Nephron progenitor cell (in vitro differentiated cells): ENCODE data around the gene CEP131.
"Not testable (repeated sequence)": the region's sequence is repeated elsewhere in the genome, so short reads cannot be mapped to it uniquely, and the experiment has no call there.

Experiments used
- DNase-seq: peaks from one replicate; pipeline ENCODE4 v3.0.0; 2021
- H3K27ac Mint-ChIP-seq: 2 replicates; pipeline ENCODE4 v1.8.0; 2021; ENCODE audit warnings: mild to moderate bottlenecking, moderate library complexity, mixed read lengths
- H3K27me3 Mint-ChIP-seq: 2 replicates; pipeline ENCODE4 v1.8.0; 2021; ENCODE audit warnings: mild to moderate bottlenecking, low read depth, mixed read lengths; ENCODE audit not compliant: poor library complexity
- H3K36me3 Mint-ChIP-seq: 2 replicates; pipeline ENCODE4 v1.8.0; 2021; ENCODE audit warnings: low read depth, mixed read lengths
- H3K4me1 Mint-ChIP-seq: 2 replicates; pipeline ENCODE4 v1.8.0; 2021; ENCODE audit warnings: mixed read lengths
- H3K4me3 Mint-ChIP-seq: 2 replicates; pipeline ENCODE4 v1.8.0; 2021; ENCODE audit warnings: mild to moderate bottlenecking, moderate library complexity, mixed read lengths
- H3K9me3 Mint-ChIP-seq: 2 replicates; pipeline ENCODE4 v1.8.0; 2021; ENCODE audit warnings: mild to moderate bottlenecking, moderate library complexity, mixed read lengths
- TF ChIP-seq, protein P1 (sequence below): fragments of 200-600 bp; sonication (generic); IDR thresholded peaks from 2 replicates; pipeline ENCODE4 v1.5.0; 2021; ENCODE audit warnings: antibody characterized with exemption

Gene CEP131

DNA sequence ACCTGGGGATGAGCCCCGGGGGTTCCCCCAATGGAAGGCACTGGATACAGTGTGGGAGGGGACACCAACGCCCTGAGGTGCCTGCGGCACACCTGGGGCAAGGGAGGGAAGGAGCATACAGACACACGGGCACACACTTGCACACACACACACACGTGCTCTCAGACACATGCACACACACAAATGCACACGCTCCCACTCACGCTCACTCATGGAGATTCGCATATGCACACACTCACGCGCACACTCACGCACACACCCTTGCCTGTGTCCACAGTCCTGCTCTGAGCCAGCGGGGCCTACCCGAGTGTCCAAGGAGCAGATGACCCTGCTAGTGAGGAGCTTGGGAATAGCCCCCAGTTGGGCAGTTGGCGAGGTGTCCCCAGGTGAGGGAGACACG, 74.2 kb downstream of the CEP131 start:
- Mint-ChIP-seq H3K4me3 (no peak overlapping the region), H3K27me3 (peaks cover 26% of the 10 kb centered on the region), H3K4me1 (no peaks in the 10 kb centered on the region), H3K27ac (peak overlapping the region; percentile 45), H3K9me3 (no peaks in the 10 kb centered on the region), H3K36me3 (no peaks in the 10 kb centered on the region)
- TF ChIP-seq, protein P1, sequence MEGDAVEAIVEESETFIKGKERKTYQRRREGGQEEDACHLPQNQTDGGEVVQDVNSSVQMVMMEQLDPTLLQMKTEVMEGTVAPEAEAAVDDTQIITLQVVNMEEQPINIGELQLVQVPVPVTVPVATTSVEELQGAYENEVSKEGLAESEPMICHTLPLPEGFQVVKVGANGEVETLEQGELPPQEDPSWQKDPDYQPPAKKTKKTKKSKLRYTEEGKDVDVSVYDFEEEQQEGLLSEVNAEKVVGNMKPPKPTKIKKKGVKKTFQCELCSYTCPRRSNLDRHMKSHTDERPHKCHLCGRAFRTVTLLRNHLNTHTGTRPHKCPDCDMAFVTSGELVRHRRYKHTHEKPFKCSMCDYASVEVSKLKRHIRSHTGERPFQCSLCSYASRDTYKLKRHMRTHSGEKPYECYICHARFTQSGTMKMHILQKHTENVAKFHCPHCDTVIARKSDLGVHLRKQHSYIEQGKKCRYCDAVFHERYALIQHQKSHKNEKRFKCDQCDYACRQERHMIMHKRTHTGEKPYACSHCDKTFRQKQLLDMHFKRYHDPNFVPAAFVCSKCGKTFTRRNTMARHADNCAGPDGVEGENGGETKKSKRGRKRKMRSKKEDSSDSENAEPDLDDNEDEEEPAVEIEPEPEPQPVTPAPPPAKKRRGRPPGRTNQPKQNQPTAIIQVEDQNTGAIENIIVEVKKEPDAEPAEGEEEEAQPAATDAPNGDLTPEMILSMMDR = no peak
- DNase-seq = no peak

DNA sequence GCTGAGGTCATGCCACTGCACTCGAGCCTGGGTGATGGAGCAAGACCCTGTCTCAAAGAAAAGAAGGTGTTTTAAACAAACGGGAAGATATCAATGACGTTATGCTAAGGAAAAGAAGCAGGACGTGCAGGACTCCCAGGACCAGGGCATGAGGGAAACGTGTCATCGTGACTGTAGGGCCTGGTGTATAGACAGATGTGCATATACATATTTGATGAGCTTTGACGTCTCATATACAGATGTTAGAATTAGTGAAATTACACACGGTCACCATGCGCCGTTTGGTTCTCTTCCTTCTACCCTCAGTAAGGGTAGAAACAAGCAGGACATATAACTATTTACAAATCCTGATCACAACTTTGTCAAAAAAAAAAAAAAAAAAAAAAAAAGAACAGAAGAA, 75.1 kb downstream of the CEP131 start:
- no peak overlapping the region for H3K27ac Mint-ChIP-seq
- TF ChIP-seq, protein P1 = no peak
- H3K27me3 Mint-ChIP-seq = peaks cover 19% of the 10 kb centered on the region
- H3K4me3 Mint-ChIP-seq = no peak overlapping the region
- DNase-seq = no peak
- no peaks in the 10 kb centered on the region for H3K4me1 Mint-ChIP-seq
- no peaks in the 10 kb centered on the region for H3K9me3 Mint-ChIP-seq
- no peaks in the 10 kb centered on the region for H3K36me3 Mint-ChIP-seq

DNA sequence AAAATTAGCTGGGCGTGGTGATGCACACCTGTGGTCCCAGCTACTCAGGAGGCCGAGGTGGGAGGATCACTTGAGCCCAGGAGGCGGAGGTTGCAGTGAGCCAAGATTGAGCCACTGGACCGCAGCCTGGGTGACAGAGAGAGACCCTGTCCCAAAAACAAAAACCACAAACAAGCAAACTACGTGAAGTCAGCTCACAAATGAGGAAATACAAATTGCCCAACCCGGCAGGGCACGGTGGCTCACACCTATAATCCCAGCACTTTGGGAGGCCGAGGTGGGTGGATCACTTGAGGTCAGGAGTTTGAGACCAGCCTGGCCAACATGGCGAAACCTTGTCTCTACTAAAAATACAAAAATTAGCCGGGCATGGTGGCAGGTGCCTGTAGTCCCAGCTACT, 76.6 kb downstream of the CEP131 start:
- peaks cover 13% of the 10 kb centered on the region for H3K27me3 Mint-ChIP-seq
- not testable (repeated sequence) for H3K4me3 Mint-ChIP-seq, H3K4me1 Mint-ChIP-seq, DNase-seq, H3K9me3 Mint-ChIP-seq, H3K27ac Mint-ChIP-seq, H3K36me3 Mint-ChIP-seq

DNA sequence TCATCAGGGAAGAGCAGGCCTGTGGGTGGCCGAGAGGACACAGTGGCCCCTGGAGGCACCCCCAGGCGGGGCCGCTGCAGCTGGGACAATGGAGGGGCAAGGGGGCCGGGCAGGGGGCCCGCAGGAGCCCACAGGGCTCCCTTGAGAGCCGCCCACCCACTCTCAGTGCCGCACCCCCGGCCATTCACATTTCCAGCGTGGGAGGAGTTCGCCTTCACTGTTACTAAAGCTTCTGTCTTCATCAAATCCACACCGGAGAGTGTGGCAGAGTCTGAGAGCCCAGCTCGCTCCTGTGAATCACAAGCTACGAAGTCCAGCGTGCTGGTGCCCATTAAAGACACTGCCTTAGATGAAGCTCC, 78.4 kb downstream of the CEP131 start:
- Mint-ChIP-seq H3K36me3 (no peaks in the 10 kb centered on the region), H3K9me3 (no peaks in the 10 kb centered on the region), H3K4me3 (no peak overlapping the region), H3K27me3 (peaks cover 13% of the 10 kb centered on the region), H3K4me1 (peaks cover 6% of the 10 kb centered on the region), H3K27ac (no peak overlapping the region)
- DNase-seq = no peak
- TF ChIP-seq, protein P1 = no peak

DNA sequence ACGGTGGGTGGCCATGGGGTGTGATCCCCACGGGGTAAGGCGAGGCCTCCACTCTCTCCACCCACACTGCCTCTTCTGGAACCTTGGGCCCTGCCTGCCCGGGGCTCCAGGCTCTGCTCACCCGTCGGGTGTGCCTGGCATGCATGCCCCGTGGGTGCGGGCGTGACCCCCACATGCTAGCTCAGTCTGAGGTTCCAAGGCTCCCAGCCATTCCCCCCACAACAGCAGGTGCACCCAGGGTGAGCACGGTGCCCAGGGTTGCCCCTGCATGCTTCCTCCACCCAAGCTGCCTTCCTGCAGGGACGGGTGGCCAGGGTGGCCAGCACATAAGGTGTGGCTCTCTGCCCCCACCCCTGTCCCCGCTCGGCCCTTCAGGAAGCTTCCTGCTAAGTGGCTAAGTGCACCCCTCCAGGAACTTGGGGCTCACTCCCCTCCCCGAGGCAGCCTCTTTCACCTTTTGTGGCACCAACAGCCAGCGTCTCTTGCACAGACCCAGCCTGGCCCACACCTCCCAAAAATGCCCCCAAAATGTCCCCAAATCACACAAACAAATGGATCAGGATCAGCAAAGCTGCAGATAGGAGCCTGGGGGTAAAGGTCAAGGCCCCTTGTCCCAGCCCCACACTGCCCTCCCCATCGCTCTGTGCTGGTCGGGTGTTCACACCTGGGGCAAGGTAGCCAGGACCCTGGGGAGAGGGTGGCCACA, 78.9 kb downstream of the CEP131 start:
- TF ChIP-seq, protein P1 = no peak
- DNase-seq = no peak
- Mint-ChIP-seq H3K4me3 (no peak overlapping the region), H3K4me1 (peaks cover 6% of the 10 kb centered on the region), H3K27me3 (peaks cover 17% of the 10 kb centered on the region), H3K36me3 (no peaks in the 10 kb centered on the region), H3K27ac (no peak overlapping the region), H3K9me3 (no peaks in the 10 kb centered on the region)

DNA sequence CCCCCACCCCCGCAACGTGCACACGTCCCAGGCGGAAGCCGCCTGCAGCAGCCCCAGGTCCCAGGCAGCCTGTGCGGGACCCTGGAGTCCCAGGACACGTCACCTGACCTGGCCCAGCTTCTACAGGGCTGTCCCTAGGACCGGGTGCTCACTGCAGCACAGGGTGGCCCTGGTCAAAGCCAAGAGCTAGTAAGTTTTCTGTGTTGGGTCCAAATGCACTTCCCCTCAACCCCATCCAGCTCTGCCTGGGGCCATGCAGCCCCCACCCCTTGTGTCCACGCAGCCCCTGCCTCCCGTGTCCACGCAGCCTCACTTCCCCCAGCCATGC, 79.6 kb downstream of the CEP131 start:
- DNase-seq = no peak
- Mint-ChIP-seq H3K4me3 (no peak overlapping the region), H3K36me3 (no peaks in the 10 kb centered on the region), H3K27me3 (peaks cover 20% of the 10 kb centered on the region), H3K4me1 (peaks cover 6% of the 10 kb centered on the region), H3K9me3 (no peaks in the 10 kb centered on the region), H3K27ac (no peak overlapping the region)
- TF ChIP-seq, protein P1 = no peak
